ENCODE measurements around the gene HSD17B3.
"Not testable (repeated sequence)": the region's sequence is repeated elsewhere in the genome, so short reads cannot be mapped to it uniquely, and the experiment has no call there.

Gene HSD17B3

GRCh38 chr9:96203867-96204501, 98.0 kb downstream of the HSD17B3 start:
- Histone ChIP-seq H3K4me3 (peak overlapping the region; percentile 11; the same call in 1 of the 2 replicates), H3K9ac (no peak overlapping the region; the same call in 1 of the 2 replicates)
- no peak for TF ChIP-seq Cebpa-rat (IDR thresholded peaks at IDR 0.05)

GRCh38 chr9:96202971-96203780, 98.8 kb downstream of the HSD17B3 start:
- Histone ChIP-seq H3K36me3 (no peaks in the 10 kb centered on the region), H4K20me1 (no peaks in the 10 kb centered on the region), H3K4me2 (peak overlapping the region; percentile 81), H3K27ac (peak overlapping the region; percentile 50; the same call in 1 of the 2 replicates), H3K27me3 (no peaks in the 10 kb centered on the region), H3K9me3 (no peaks in the 10 kb centered on the region), H3K4me3 (peak overlapping the region; percentile 11; the same call in 1 of the 2 replicates), H3K9ac (no peak overlapping the region), H3K4me1 (peaks cover 85% of the 10 kb centered on the region)
- TF ChIP-seq Cebpa-rat (IDR thresholded peaks at IDR 0.05), result no peak

More at GRCh38 chr9:96203867-96204501, 98.0 kb downstream of the HSD17B3 start:
- no peaks in the 10 kb centered on the region for H3K27me3 ChIP-seq
- H4K20me1 ChIP-seq, result no peaks in the 10 kb centered on the region
- H3K9me3 ChIP-seq, result no peaks in the 10 kb centered on the region
- peaks cover 77% of the 10 kb centered on the region for H3K4me1 ChIP-seq
- peak overlapping the region; percentile 81 for H3K4me2 ChIP-seq
- no peaks in the 10 kb centered on the region for H3K36me3 ChIP-seq
- H3K27ac ChIP-seq, result peak overlapping the region; percentile 50; the same call in 1 of the 2 replicates

DNA sequence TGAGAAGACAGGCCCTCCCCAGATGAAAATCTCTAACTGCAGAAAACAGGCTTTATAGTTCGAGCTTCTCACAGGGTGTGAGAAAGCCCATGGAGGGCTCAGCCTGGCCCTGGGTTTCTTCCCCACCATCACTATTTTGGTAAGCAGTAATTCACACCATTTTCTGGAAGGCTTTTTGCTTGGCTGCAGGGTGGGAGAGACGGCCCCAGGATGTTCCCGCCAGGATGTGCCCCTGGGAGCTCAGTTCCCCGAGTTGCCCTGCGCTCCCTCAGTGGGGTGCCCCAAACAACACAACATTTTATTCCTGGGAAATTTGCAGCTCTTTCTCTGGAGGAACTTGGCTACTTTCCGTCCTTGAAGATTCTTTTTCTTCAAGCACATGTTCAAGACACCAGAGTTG, 100.8 kb downstream of the HSD17B3 start:
- Histone ChIP-seq H3K9me3 (no peaks in the 10 kb centered on the region), H3K4me2 (peak overlapping the region; percentile 50), H4K20me1 (no peaks in the 10 kb centered on the region), H3K36me3 (no peaks in the 10 kb centered on the region), H3K9ac (no peak overlapping the region), H3K4me3 (no peak overlapping the region), H3K27ac (no peak overlapping the region; the same call in 1 of the 2 replicates), H3K4me1 (peaks cover 82% of the 10 kb centered on the region), H3K27me3 (no peaks in the 10 kb centered on the region)
- TF ChIP-seq Cebpa-rat (IDR thresholded peaks at IDR 0.05), result no peak

DNA sequence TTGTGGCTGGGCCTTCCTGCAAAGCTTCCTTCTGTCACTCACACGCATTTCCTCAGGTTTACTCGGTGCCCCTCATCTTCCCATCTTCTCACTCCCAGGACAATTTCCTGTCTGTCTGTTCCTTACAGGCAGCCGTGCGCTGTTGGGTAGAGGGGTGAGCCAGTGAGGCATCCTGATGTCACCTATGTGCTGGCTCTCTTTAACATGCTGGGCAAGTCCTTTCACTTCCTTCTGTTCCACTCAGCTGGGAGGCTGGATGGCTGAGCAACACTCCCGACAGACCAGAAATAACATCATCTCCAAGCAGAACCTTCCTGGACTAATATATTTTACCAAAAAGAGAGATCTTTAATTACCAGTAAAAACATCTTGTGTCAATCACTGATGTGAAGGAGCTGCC, 103.0 kb downstream of the HSD17B3 start:
- H4K20me1 ChIP-seq, result no peaks in the 10 kb centered on the region

GRCh38 chr9:96195541-96195940, 106.4 kb downstream of the HSD17B3 start:
- no peak for TF ChIP-seq Cebpa-rat (IDR thresholded peaks at IDR 0.05)
- H4K20me1 ChIP-seq, result no peaks in the 10 kb centered on the region
- no peak overlapping the region for H3K27ac ChIP-seq
- H3K27me3 ChIP-seq, result no peaks in the 10 kb centered on the region
- H3K9me3 ChIP-seq, result peaks cover 18% of the 10 kb centered on the region
- H3K9ac ChIP-seq, result no peak overlapping the region
- H3K4me2 ChIP-seq, result no peak overlapping the region
- no peaks in the 10 kb centered on the region for H3K36me3 ChIP-seq
- H3K4me1 ChIP-seq, result peaks cover 40% of the 10 kb centered on the region
- H3K4me3 ChIP-seq, result no peak overlapping the region

More for the DNA sequence above, 103.0 kb downstream of the HSD17B3 start:
- Histone ChIP-seq H3K9ac (no peak overlapping the region), H3K4me2 (peak overlapping the region; percentile 76), H3K4me1 (peaks cover 65% of the 10 kb centered on the region), H3K4me3 (no peak overlapping the region), H3K27ac (peak overlapping the region; percentile 59), H3K9me3 (no peaks in the 10 kb centered on the region), H3K36me3 (no peaks in the 10 kb centered on the region), H3K27me3 (no peaks in the 10 kb centered on the region)
- no peak for TF ChIP-seq Cebpa-rat (IDR thresholded peaks at IDR 0.05)

GRCh38 chr9:96193236-96193755, 108.7 kb downstream of the HSD17B3 start:
- H3K4me3 ChIP-seq, result no peak overlapping the region
- no peak overlapping the region for H3K9ac ChIP-seq
- H3K4me2 ChIP-seq, result peak overlapping the region; percentile 22; the same call in 1 of the 2 replicates
- H3K4me1 ChIP-seq, result peaks cover 23% of the 10 kb centered on the region
- no peaks in the 10 kb centered on the region for H3K27me3 ChIP-seq
- TF ChIP-seq Cebpa-rat (IDR thresholded peaks at IDR 0.05), result no peak
- H4K20me1 ChIP-seq, result no peaks in the 10 kb centered on the region
- H3K36me3 ChIP-seq, result no peaks in the 10 kb centered on the region
- H3K9me3 ChIP-seq, result peaks cover 34% of the 10 kb centered on the region
- H3K27ac ChIP-seq, result no peak overlapping the region

DNA sequence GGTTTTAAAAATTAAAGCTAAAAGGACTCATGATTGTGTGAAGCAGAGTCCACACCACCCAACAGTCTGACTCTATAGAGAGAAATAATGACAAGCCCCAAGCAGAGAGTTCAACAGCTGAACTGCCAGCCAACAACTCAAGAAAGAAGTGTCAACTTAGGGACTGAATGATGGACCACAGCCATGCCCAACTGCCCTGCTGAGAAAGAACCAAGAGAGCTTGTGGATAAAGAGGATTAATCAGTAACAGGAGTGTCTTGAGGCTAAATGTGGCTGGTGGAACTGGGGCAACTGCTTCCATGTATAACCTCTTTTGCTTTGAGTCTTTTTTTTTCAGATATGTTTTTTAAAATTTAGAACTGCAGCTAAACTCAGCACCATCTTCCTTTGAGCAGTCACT, 109.3 kb downstream of the HSD17B3 start:
- no peaks in the 10 kb centered on the region for H4K20me1 ChIP-seq
- H3K27ac ChIP-seq, result no peak overlapping the region
- H3K4me2 ChIP-seq, result no peak overlapping the region
- H3K27me3 ChIP-seq, result no peaks in the 10 kb centered on the region
- TF ChIP-seq Cebpa-rat (IDR thresholded peaks at IDR 0.05), result no peak
- H3K4me3 ChIP-seq, result no peak overlapping the region
- H3K36me3 ChIP-seq, result no peaks in the 10 kb centered on the region
- H3K9ac ChIP-seq, result no peak overlapping the region
- H3K9me3 ChIP-seq, result peaks cover 34% of the 10 kb centered on the region
- H3K4me1 ChIP-seq, result peaks cover 18% of the 10 kb centered on the region

DNA sequence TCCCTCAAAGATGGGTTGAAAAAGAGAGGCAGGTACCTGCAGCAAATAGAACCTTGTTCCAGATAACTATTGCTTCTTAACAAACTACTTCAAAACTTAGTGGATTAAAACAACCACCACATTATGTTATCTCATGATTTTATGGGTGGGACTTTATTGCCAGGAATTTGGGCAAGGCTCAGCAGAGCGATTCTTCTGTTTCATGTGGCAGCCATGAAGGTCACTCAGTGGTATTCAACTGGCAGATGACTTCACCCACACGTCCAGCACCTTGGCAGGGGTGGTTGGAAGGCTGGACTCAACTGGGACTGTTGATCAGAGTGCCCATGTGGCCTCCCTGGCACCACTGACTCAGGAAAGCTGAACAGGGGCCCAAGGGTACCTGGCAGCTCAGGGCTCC, 112.0 kb downstream of the HSD17B3 start:
- Histone ChIP-seq H3K27ac (no peak overlapping the region), H3K36me3 (no peaks in the 10 kb centered on the region), H4K20me1 (no peaks in the 10 kb centered on the region), H3K4me3 (no peak overlapping the region), H3K4me1 (peaks cover 10% of the 10 kb centered on the region), H3K4me2 (no peak overlapping the region), H3K27me3 (no peaks in the 10 kb centered on the region), H3K9me3 (peaks cover 54% of the 10 kb centered on the region), H3K9ac (no peak overlapping the region)
- no peak for TF ChIP-seq Cebpa-rat (IDR thresholded peaks at IDR 0.05)

DNA sequence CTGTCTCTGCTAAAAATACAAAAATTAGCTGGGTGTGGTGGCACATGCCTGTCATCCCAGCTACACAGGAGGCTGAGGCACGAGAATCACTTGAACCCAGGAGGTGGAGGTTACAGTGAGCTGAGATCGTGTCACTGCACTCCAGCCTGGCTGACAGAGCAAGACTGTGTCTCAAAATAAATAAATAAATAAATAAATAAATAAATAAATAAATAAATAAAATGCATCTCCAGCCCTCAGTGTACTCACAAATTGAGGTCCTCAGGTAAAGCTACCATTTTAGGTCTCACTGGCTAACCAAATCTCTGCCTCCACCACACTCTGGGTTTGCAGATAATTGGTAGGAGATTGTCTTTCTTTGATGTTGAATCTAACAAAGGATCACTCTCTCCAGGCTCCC, 112.4 kb downstream of the HSD17B3 start:
- H3K9me3 ChIP-seq, result peaks cover 58% of the 10 kb centered on the region
- H3K27ac ChIP-seq, H3K4me2 ChIP-seq, H3K36me3 ChIP-seq, H3K9ac ChIP-seq, H3K4me3 ChIP-seq, H3K27me3 ChIP-seq, H3K4me1 ChIP-seq, H4K20me1 ChIP-seq: not testable (repeated sequence)

DNA sequence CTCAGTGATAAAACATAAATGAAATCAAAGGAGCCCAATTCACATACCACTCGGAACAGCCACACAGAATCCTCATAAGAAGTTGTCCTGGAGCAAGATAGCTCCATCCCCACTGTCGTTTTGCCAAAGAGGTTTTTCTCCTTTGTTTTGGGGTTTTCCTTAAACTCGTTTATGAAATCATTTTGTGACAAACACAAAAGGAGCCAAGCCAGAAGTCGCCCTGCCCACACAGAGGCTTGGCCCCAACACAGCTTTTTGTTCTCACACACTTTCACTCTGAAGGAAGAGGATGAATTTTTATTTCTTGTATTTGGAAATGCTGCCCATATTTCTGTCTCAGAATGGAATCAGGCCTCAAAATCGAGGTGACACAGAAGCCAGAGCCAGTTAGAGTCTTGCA, 113.4 kb downstream of the HSD17B3 start:
- Histone ChIP-seq H3K4me2 (no peak overlapping the region), H3K9me3 (peaks cover 62% of the 10 kb centered on the region), H3K4me3 (no peak overlapping the region), H3K36me3 (no peaks in the 10 kb centered on the region), H3K27ac (no peak overlapping the region), H3K4me1 (peaks cover 9% of the 10 kb centered on the region), H3K9ac (no peak overlapping the region), H4K20me1 (no peaks in the 10 kb centered on the region), H3K27me3 (no peaks in the 10 kb centered on the region)
- no peak for TF ChIP-seq Cebpa-rat (IDR thresholded peaks at IDR 0.05)

All from BLaER1 (cell line).